Testis (tissue), 2 donors: ENCODE measurements around the gene ASCC1.

Experiments used
- POLR2A ChIP-seq: fragments of 450-650 bp; IDR thresholded peaks from one replicate; pipeline ENCODE4 v1.6.1; 2017; ENCODE audit warnings: antibody characterized with exemption, mild to moderate bottlenecking, moderate library complexity
- TF ChIP-seq, protein P1 (sequence below), 3 experiments: fragments of 450-650 bp in 2 of 3; fragments of 200-600 bp in 1 of 3; sonication (generic) in 1 of 3; IDR thresholded peaks; one replicate each; pipeline ENCODE4 v1.5.1; 2016 to 2019; ENCODE audit warnings: antibody characterized with exemption in 3 of 3, mild to moderate bottlenecking in 2 of 3, moderate library complexity in 1 of 3

DNA sequence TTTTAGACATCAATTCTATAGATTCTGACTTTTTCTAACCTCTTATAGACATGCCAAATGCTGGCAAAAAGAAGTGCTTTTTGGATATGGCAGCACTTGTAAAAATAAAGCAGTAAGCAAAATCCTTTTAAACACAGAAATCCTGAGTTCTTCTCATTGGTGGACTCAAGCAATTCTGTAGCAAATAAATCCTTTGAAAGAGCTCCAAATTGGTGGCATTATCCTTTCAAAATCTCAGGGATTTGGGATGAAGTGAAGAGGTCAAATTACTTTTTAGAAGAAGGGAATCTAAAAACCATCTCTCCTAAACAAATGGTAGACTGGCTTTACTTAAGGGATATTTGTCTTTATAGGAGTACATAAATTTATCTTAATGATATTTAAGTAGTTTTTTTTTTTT lies 17.5 kb upstream of the ASCC1 start:
- TF ChIP-seq, protein P1, sequence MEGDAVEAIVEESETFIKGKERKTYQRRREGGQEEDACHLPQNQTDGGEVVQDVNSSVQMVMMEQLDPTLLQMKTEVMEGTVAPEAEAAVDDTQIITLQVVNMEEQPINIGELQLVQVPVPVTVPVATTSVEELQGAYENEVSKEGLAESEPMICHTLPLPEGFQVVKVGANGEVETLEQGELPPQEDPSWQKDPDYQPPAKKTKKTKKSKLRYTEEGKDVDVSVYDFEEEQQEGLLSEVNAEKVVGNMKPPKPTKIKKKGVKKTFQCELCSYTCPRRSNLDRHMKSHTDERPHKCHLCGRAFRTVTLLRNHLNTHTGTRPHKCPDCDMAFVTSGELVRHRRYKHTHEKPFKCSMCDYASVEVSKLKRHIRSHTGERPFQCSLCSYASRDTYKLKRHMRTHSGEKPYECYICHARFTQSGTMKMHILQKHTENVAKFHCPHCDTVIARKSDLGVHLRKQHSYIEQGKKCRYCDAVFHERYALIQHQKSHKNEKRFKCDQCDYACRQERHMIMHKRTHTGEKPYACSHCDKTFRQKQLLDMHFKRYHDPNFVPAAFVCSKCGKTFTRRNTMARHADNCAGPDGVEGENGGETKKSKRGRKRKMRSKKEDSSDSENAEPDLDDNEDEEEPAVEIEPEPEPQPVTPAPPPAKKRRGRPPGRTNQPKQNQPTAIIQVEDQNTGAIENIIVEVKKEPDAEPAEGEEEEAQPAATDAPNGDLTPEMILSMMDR (IDR thresholded peaks at IDR 0.05) = no peak
- TF ChIP-seq POLR2A = no peak
